Measurements from ENCODE around the gene MYOF. TPM values are rescaled to one million over a fixed set of nuclear protein-coding genes. Genes with fewer than 3 reads are reported as not detected.

The MYOF gene
- total and polyA plus RNA-seq, 2 of the 8 experiments (the other 6 are each of a cell fraction or from before 2014, with no cell fraction given): 0.98 to 2.3 TPM

GRCh38 chr10:93296151-93296550, 186.0 kb downstream of the MYOF start:
- 94% methylated on average over 4 of the region's 4 CpGs; no CpG with 5 or more reads in 1 of the 2 experiments for WGBS, 2 experiments (ENCODE audit: extremely low coverage in 1 of 2, insufficient coverage in 1 of 2, insufficient read length in 1 of 2, insufficient replicate concordance in 2 of 2, low coverage in 1 of 2, low lambda C conversion rate in 2 of 2, missing lambda C conversion rate in 1 of 2)
- Histone ChIP-seq H2BK5ac (ENCODE audit: low read depth, low read length) (no peak overlapping the region), H2AK5ac (ENCODE audit: low read depth, low read length) (peak overlapping the region; percentile 42; the same call in 1 of the 2 replicates), H4K8ac (ENCODE audit: extremely low read depth, insufficient read depth, low read length) (no peak overlapping the region), H3K56ac (replicated peaks; ENCODE audit: insufficient read length, low read depth, low read length) (no peak overlapping the region), H3K18ac (ENCODE audit: extremely low read depth, low read length) (no peak overlapping the region), H2BK120ac (replicated peaks; ENCODE audit: low read depth, low read length) (no peak overlapping the region), H3K23ac (ENCODE audit: insufficient read length) (no peak overlapping the region), H3K9ac (replicated peaks in 1 of 4; ENCODE audit: extremely low read depth in 1 of 4, low read depth in 3 of 4, low read length in 3 of 4) (no peak overlapping the region), H3K79me2 (ENCODE audit: control insufficient read depth in 1 of 2, insufficient read depth in 2 of 2, low read length in 2 of 2) (no peaks in the 10 kb centered on the region), H2BK15ac (ENCODE audit: low read length) (no peak overlapping the region), H3K4me1 (replicated peaks in 1 of 4; ENCODE audit: control insufficient read depth in 3 of 4, insufficient read depth in 4 of 4, low read length in 3 of 4) (peaks cover 0 to 15% (median 0%) of the 10 kb centered on the region in 4 experiments; a peak in 3 of 7 replicates), H3K4ac (replicated peaks; ENCODE audit: insufficient read length, low read depth, low read length) (no peak overlapping the region), H2BK12ac (ENCODE audit: low read depth, low read length) (no peak overlapping the region), H3K14ac (ENCODE audit: insufficient read length) (no peak overlapping the region), H3K4me3 (ENCODE audit: extremely low read depth in 1 of 4, insufficient read depth in 2 of 4, low read depth in 3 of 4, low read length in 4 of 4) (no peak overlapping the region), H4K5ac (ENCODE audit: insufficient read length, low read depth, low read length) (no peak overlapping the region), H3K9me3 (ENCODE audit: insufficient read depth in 2 of 2, low read depth in 1 of 2, low read length in 1 of 2) (no peaks in the 10 kb centered on the region), H3K36me3 (ENCODE audit: control insufficient read depth in 2 of 4, insufficient read depth in 4 of 4, low read length in 3 of 4) (no peaks in the 10 kb centered on the region), H3K27me3 (replicated peaks in 1 of 4; ENCODE audit: control insufficient read depth in 3 of 4, extremely low read depth in 1 of 4, insufficient read depth in 3 of 4, low read length in 3 of 4) (no peaks in the 10 kb centered on the region), H4K20me1 (replicated peaks in 1 of 2; ENCODE audit: control insufficient read depth in 1 of 2, insufficient read depth in 2 of 2, low read length in 2 of 2) (no peaks in the 10 kb centered on the region), H4K91ac (replicated peaks; ENCODE audit: insufficient read length, low read length) (peak overlapping the region; percentile 46), H3K27ac (ENCODE audit: low read depth, low read length) (no peak overlapping the region), H2BK20ac (ENCODE audit: low read length) (peak overlapping the region; percentile 72; the same call in 1 of the 2 replicates), H3K4me2 (ENCODE audit: insufficient read depth in 1 of 2, low read depth in 2 of 2, low read length in 2 of 2) (no peak overlapping the region), H2AFZ (ENCODE audit: low read length) (no peak overlapping the region), H3K79me1 (ENCODE audit: low read depth, low read length) (no peaks in the 10 kb centered on the region), H3K23me2 (ENCODE audit: low read depth, low read length) (no peaks in the 10 kb centered on the region)
- ChIA-PET POLR2A (ENCODE audit: partially characterized antibody) (no interaction called here), CTCF (ENCODE audit: partially characterized antibody) (interaction anchor here (1.1 to 1.9 kb wide), 4 partner anchors 8 to 216 kb away, joined by 3 to 8 read pairs (median 6); no protein-coding TSS in a partner anchor)
- TF ChIP-seq SIRT6 (IDR thresholded peaks at IDR 0.05; ENCODE audit: low read length): no peak
- TF ChIP-seq POLR2AphosphoS5 (IDR thresholded peaks at IDR 0.05; ENCODE audit: low read depth, low read length): no peak
- TF ChIP-seq EP300 (IDR thresholded peaks at IDR 0.05; ENCODE audit: borderline replicate concordance in 1 of 2, low read depth in 2 of 2, low read length in 2 of 2): no peak
- TF ChIP-seq RAD21 (IDR thresholded peaks at IDR 0.05 in 1 of 2, conservative IDR thresholded peaks at IDR 0.05 in 1 of 2; ENCODE audit: low read depth in 2 of 2, low read length in 2 of 2): no peak
- no peak for TF ChIP-seq CTCF (IDR thresholded peaks at IDR 0.05; ENCODE audit: control extremely low read depth in 1 of 3, insufficient read depth in 1 of 3, low read depth in 1 of 3, low read length in 3 of 3)
- no peak for TF ChIP-seq CBX8 (IDR thresholded peaks at IDR 0.05; ENCODE audit: borderline replicate concordance, low read depth, low read length)
- TF ChIP-seq CBX5 (IDR thresholded peaks at IDR 0.05; ENCODE audit: low read depth, low read length): no peak
- FAIRE-seq: no peak
- no peak for DNase-seq (ENCODE audit: low read depth in 1 of 2, low spot score in 2 of 2)
